DND-41 (cell line): ENCODE results near the gene CEP131.

Experiments
- ATAC-seq: fragments of 200-7000 bp; cut with Tn5 transposase; 3 replicates; pipeline ENCODE4 v1.9.1; 2021; ENCODE audit warnings: low read depth; ENCODE audit not compliant: insufficient read depth
- DNase-seq: peaks from one replicate; pipeline ENCODE4 v3.0.0-alpha.2; 2020
- H2AFZ ChIP-seq: 2 replicates; pipeline ENCODE4 v1.6.0; 2012; ENCODE audit warnings: low read depth, low read length
- H3K27ac ChIP-seq: 2 replicates; pipeline ENCODE4 v1.5.1; 2012; ENCODE audit warnings: low read length, inconsistent platforms
- H3K27me3 ChIP-seq: fragments of 200-600 bp; sonication (generic); 2 replicates; pipeline ENCODE4 v1.6.0; 2012; ENCODE audit warnings: low read length, mild to moderate bottlenecking, inconsistent platforms; ENCODE audit not compliant: insufficient read depth, poor library complexity
- H3K36me3 ChIP-seq: 2 replicates; pipeline ENCODE4 v1.5.1; 2012; ENCODE audit warnings: low read length, inconsistent platforms; ENCODE audit not compliant: insufficient read depth
- H3K4me1 ChIP-seq: 2 replicates; pipeline ENCODE4 v1.5.1; 2012; ENCODE audit warnings: mild to moderate bottlenecking, low read length; ENCODE audit not compliant: insufficient read depth
- H3K4me2 ChIP-seq: 2 replicates; pipeline ENCODE4 v1.6.0; 2012; ENCODE audit warnings: mild to moderate bottlenecking, moderate library complexity, low read length, inconsistent platforms; ENCODE audit not compliant: insufficient read depth
- H3K4me3 ChIP-seq, 2 experiments: fragments of 200-600 bp in 1 of 2; shearing (Covaris generic) in 1 of 2; 2 replicates each; pipeline ENCODE4 v1.5.1; 2012 to 2016; ENCODE audit warnings: inconsistent platforms in 2 of 2, low read length in 2 of 2, mild to moderate bottlenecking in 2 of 2, low read depth in 1 of 2, moderate library complexity in 1 of 2
- H3K79me2 ChIP-seq: 2 replicates; pipeline ENCODE4 v1.6.0; 2012; ENCODE audit warnings: low read length, inconsistent platforms; ENCODE audit not compliant: insufficient read depth
- H3K9ac ChIP-seq: 2 replicates; pipeline ENCODE4 v1.6.0; 2012; ENCODE audit warnings: low read depth, mild to moderate bottlenecking, inconsistent platforms, low read length, moderate library complexity
- H3K9me3 ChIP-seq: 2 replicates; pipeline ENCODE4 v1.5.1; 2012; ENCODE audit warnings: low read length, moderate library complexity, mild to moderate bottlenecking, inconsistent platforms; ENCODE audit not compliant: insufficient read depth, severe bottlenecking
- H4K20me1 ChIP-seq: 2 replicates; pipeline ENCODE4 v1.6.0; 2012; ENCODE audit warnings: low read length; ENCODE audit not compliant: insufficient read depth
- CTCF ChIP-seq: IDR thresholded peaks from 2 replicates; pipeline ENCODE4 v1.5.1; 2012; ENCODE audit warnings: borderline replicate concordance, low read length, moderate library complexity, mild to moderate bottlenecking; ENCODE audit not compliant: poor library complexity, severe bottlenecking; ENCODE audit errors: extremely low read depth
- EZH2 ChIP-seq: IDR thresholded peaks from 3 replicates; pipeline ENCODE4 v1.6.1; 2012; ENCODE audit warnings: borderline replicate concordance, low read depth, mild to moderate bottlenecking, moderate library complexity, low read length, inconsistent platforms; ENCODE audit not compliant: severe bottlenecking

The CEP131 gene

GRCh38 chr17:81160747-81161453, 61.9 kb downstream of the CEP131 start:
- no peaks in the 10 kb centered on the region for H3K27me3 ChIP-seq
- no peaks in the 10 kb centered on the region for H3K36me3 ChIP-seq

GRCh38 chr17:81160306-81160705, 62.5 kb downstream of the CEP131 start:
- H2AFZ ChIP-seq = no peak overlapping the region
- ATAC-seq (no peak; the same call in 2 of the 3 replicates), DNase-seq (no peak)
- TF ChIP-seq EZH2 = no peak
- no peak for TF ChIP-seq CTCF
- H3K79me2 ChIP-seq = no peaks in the 10 kb centered on the region
- no peaks in the 10 kb centered on the region for H3K4me1 ChIP-seq
- no peak overlapping the region for H3K4me2 ChIP-seq
- no peak overlapping the region for H3K27ac ChIP-seq
- H3K9me3 ChIP-seq = no peaks in the 10 kb centered on the region
- no peaks in the 10 kb centered on the region for H3K36me3 ChIP-seq
- no peaks in the 10 kb centered on the region; the same call in 1 of the 2 replicates for H4K20me1 ChIP-seq
- no peak overlapping the region for H3K9ac ChIP-seq
- H3K27me3 ChIP-seq = no peaks in the 10 kb centered on the region
- no peak overlapping the region for H3K4me3 ChIP-seq

More at GRCh38 chr17:81160747-81161453, 61.9 kb downstream of the CEP131 start:
- DNase-seq (no peak), ATAC-seq (no peak)
- no peak overlapping the region for H3K4me3 ChIP-seq
- H3K4me1 ChIP-seq = no peaks in the 10 kb centered on the region
- H3K9me3 ChIP-seq = no peaks in the 10 kb centered on the region
- H3K27ac ChIP-seq = no peak overlapping the region
- no peaks in the 10 kb centered on the region for H3K79me2 ChIP-seq
- H2AFZ ChIP-seq = no peak overlapping the region
- no peaks in the 10 kb centered on the region; the same call in 1 of the 2 replicates for H4K20me1 ChIP-seq
- no peak overlapping the region for H3K9ac ChIP-seq
- no peak for TF ChIP-seq CTCF
- no peak for TF ChIP-seq EZH2
- no peak overlapping the region for H3K4me2 ChIP-seq

GRCh38 chr17:81159611-81160265, 63.0 kb downstream of the CEP131 start:
- no peak for DNase-seq
- Histone ChIP-seq H3K4me1 (no peaks in the 10 kb centered on the region), H2AFZ (no peak overlapping the region), H3K9ac (no peak overlapping the region), H3K4me2 (no peak overlapping the region), H3K9me3 (no peaks in the 10 kb centered on the region), H3K36me3 (no peaks in the 10 kb centered on the region), H3K27ac (no peak overlapping the region), H4K20me1 (no peaks in the 10 kb centered on the region; the same call in 1 of the 2 replicates), H3K27me3 (no peaks in the 10 kb centered on the region), H3K4me3 (no peak overlapping the region), H3K79me2 (no peaks in the 10 kb centered on the region)
- TF ChIP-seq EZH2 (no peak), CTCF (no peak)
- no peak for ATAC-seq
